Caco-2 (cell line): ENCODE measurements around the gene PCDHGB2. TPM values are rescaled to one million over a fixed set of nuclear protein-coding genes. Genes with fewer than 3 reads are reported as not detected.
"Not testable (repeated sequence)": the region's sequence is repeated elsewhere in the genome, so short reads cannot be mapped to it uniquely, and the experiment has no call there.

Experiments
- Bru-seq: library from RNA; stranded (reverse); fragments of 400-500 nt; gene quantifications from one replicate; lab custom pipeline; 2021; lab: Mats Ljungman, UMichigan
- BruChase-seq, 2 experiments: library from RNA; stranded (reverse); fragments of 400-500 nt; gene quantifications; one replicate each; lab custom pipeline; 2021; lab: Mats Ljungman, UMichigan
- BruUV-seq: library from RNA; stranded (reverse); fragments of 400-500 nt; replicated peaks from 2 replicates; lab custom pipeline; 2021; lab: Mats Ljungman, UMichigan
- CTCF ChIA-PET: fragments of 300-600 bp; sonication (Branson Sonifier 250); formaldehyde crosslinking; loops from one replicate; lab custom pipeline; 2022; ENCODE audit warnings: antibody characterized with exemption; lab: Charles Lee
- POLR2A ChIA-PET: fragments of 300-600 bp; sonication (Branson Sonifier 250); formaldehyde crosslinking; loops from one replicate; lab custom pipeline; 2022; ENCODE audit warnings: antibody characterized with exemption; lab: Charles Lee
- DNase-seq, 2 experiments: peaks; one replicate each; pipeline versions ENCODE4 v3.0.0 to v3.0.0-alpha.2; 2020 to 2022
- H3K27me3 ChIP-seq: replicated peaks from 2 replicates; pipeline ENCODE4 v1.6.0; 2011; ENCODE audit warnings: low read length; ENCODE audit not compliant: control insufficient read depth, insufficient read depth
- H3K36me3 ChIP-seq: 2 replicates; pipeline ENCODE4 v1.5.1; 2011; ENCODE audit warnings: low read length; ENCODE audit not compliant: control insufficient read depth, insufficient read depth
- H3K4me1 ChIP-seq: fragments of 250-450 bp; sonication (Bioruptor Pico); 2 replicates; pipeline ENCODE4 v1.5.1; 2020; ENCODE audit warnings: mild to moderate bottlenecking
- H3K4me3 ChIP-seq: 2 replicates; pipeline ENCODE4 v1.5.1; 2011; ENCODE audit warnings: low read depth, mild to moderate bottlenecking, control low read depth, low read length
- H3K9me3 ChIP-seq: fragments of 250-450 bp; sonication (Bioruptor Pico); 2 replicates; pipeline ENCODE4 v1.5.1; 2020; ENCODE audit warnings: mild to moderate bottlenecking, moderate library complexity
- H3K27ac Mint-ChIP-seq: one replicate; pipeline ENCODE4 v1.8.0; 2022; ENCODE audit warnings: mixed read lengths; ENCODE audit not compliant: unreplicated experiment
- H3K27me3 Mint-ChIP-seq: one replicate; pipeline ENCODE4 v1.8.0; 2022; ENCODE audit warnings: mixed read lengths; ENCODE audit not compliant: insufficient read depth, unreplicated experiment
- H3K36me3 Mint-ChIP-seq: one replicate; pipeline ENCODE4 v1.8.0; 2022; ENCODE audit warnings: mild to moderate bottlenecking, mixed read lengths; ENCODE audit not compliant: insufficient read depth, unreplicated experiment
- H3K4me1 Mint-ChIP-seq: one replicate; pipeline ENCODE4 v1.8.0; 2022; ENCODE audit warnings: low read depth, mixed read lengths; ENCODE audit not compliant: unreplicated experiment
- H3K4me3 Mint-ChIP-seq: one replicate; pipeline ENCODE4 v1.8.0; 2022; ENCODE audit warnings: mild to moderate bottlenecking, moderate library complexity, mixed read lengths; ENCODE audit not compliant: unreplicated experiment
- H3K9me3 Mint-ChIP-seq: one replicate; pipeline ENCODE4 v1.8.0; 2022; ENCODE audit warnings: mixed read lengths; ENCODE audit not compliant: unreplicated experiment
- CTCF ChIP-seq, 2 experiments: fragments of 200-600 bp in 1 of 2; IDR thresholded peaks; 1 replicate in 1 of 2; 2 replicates in 1 of 2; pipeline versions ENCODE4 v1.5.1 to v1.8.0; 2011 to 2022; ENCODE audit warnings: antibody characterized with exemption in 1 of 2, control low read depth in 1 of 2, inconsistent platforms in 1 of 2, low read depth in 1 of 2, low read length in 1 of 2, mild to moderate bottlenecking in 1 of 2, moderate library complexity in 1 of 2; ENCODE audit not compliant: insufficient read depth in 1 of 2, severe bottlenecking in 1 of 2, unreplicated experiment in 1 of 2
- intact Hi-C: fragments of 100-400 bp; cut with micrococcal nuclease; formaldehyde crosslinking; loops from one replicate; pipeline ENCODE4 v1.10.0; 2022; ENCODE audit not compliant: unreplicated experiment
- long read RNA-seq: library from polyadenylated mRNA; stranded (forward); transcript quantifications from one replicate; pipeline ENCODE4 v2.0.0, GENCODE V29; 2022
- total RNA-seq: library from RNA; stranded (reverse); gene quantifications from 2 replicates; pipeline ENCODE4 v1.2.3, GENCODE V29; 2022

Gene PCDHGB2
- 1.00 and 1.3 TPM in 2 replicates for total RNA-seq
- Bru-seq, nascent RNA = percentile 41 among the genes with signal in this experiment
- percentile 52 among the genes with signal in this experiment for BruChase-seq, experiment 1, labeled RNA remaining after a 2-hour chase
- percentile 61 among the genes with signal in this experiment for BruChase-seq, experiment 2, labeled RNA remaining after a 6-hour chase
- long read RNA-seq = 0 reads

GRCh38 chr5:141359790-141360426, at the start of gene PCDHGB2:
Gene PCDHGB2 (plus strand): TSS chr5:141359994. CDS start chr5:141360136, 142 bp downstream.
- POLR2A ChIA-PET = no interaction called here
- Histone ChIP-seq H3K4me3 (no peak within 1 kb of the TSS), H3K4me1 (no peaks in the 10 kb centered on the region), H3K36me3 (no peaks in the 10 kb centered on the region), H3K27me3 (no peaks in the 10 kb centered on the region), H3K9me3 (no peaks in the 10 kb centered on the region; the same call in 1 of the 2 replicates)
- peak in 1 of 2 experiments; percentile 15 for DNase-seq
- H3K27ac Mint-ChIP-seq = peak within 1 kb of the TSS; percentile 31
- TF ChIP-seq CTCF (IDR thresholded peaks at IDR 0.05; ENCODE audit: insufficient read depth in 1 of 2, low read depth in 1 of 2, low read length in 1 of 2, severe bottlenecking in 1 of 2, unreplicated experiment in 1 of 2) = peak; percentile 40 to 47
- intact Hi-C loops = loop anchor here (1.0 to 2.0 kb wide), 3 partner anchors 33 to 205 kb away; no protein-coding TSS in a partner anchor
- CTCF ChIA-PET = no interaction called here
- H3K4me1 Mint-ChIP-seq = no peaks in the 10 kb centered on the region
- H3K36me3 Mint-ChIP-seq = no peaks in the 10 kb centered on the region
- H3K9me3 Mint-ChIP-seq = peaks cover 21% of the 10 kb centered on the region
- peak within 1 kb of the TSS; percentile 36 for H3K4me3 Mint-ChIP-seq
- no peaks in the 10 kb centered on the region for H3K27me3 Mint-ChIP-seq
- TSS peak; percentile 44 for BruUV-seq

GRCh38 chr5:141313711-141314110, 46.1 kb upstream of the PCDHGB2 start:
- ChIA-PET CTCF (no interaction called here), POLR2A (no interaction called here)
- no peak overlapping the region for H3K27ac Mint-ChIP-seq
- no peaks in the 10 kb centered on the region for H3K4me1 ChIP-seq
- peaks cover 50% of the 10 kb centered on the region for H3K36me3 Mint-ChIP-seq
- no peaks in the 10 kb centered on the region for H3K4me1 Mint-ChIP-seq
- H3K4me3 Mint-ChIP-seq = no peak overlapping the region
- BruUV-seq = no TSS peak
- no peaks in the 10 kb centered on the region for H3K27me3 Mint-ChIP-seq
- no peak overlapping the region for H3K4me3 ChIP-seq
- intact Hi-C loops = no loop called here
- peaks cover 10% of the 10 kb centered on the region for H3K9me3 ChIP-seq
- H3K27me3 ChIP-seq = no peaks in the 10 kb centered on the region
- H3K9me3 Mint-ChIP-seq = peaks cover 33% of the 10 kb centered on the region
- no peak for DNase-seq
- TF ChIP-seq CTCF (IDR thresholded peaks at IDR 0.05; ENCODE audit: insufficient read depth in 1 of 2, low read depth in 1 of 2, low read length in 1 of 2, severe bottlenecking in 1 of 2, unreplicated experiment in 1 of 2) = no peak
- no peaks in the 10 kb centered on the region for H3K36me3 ChIP-seq

GRCh38 chr5:141316963-141317362, 42.8 kb upstream of the PCDHGB2 start:
- H3K4me1 Mint-ChIP-seq, POLR2A ChIA-PET, H3K27me3 Mint-ChIP-seq, H3K4me3 ChIP-seq, CTCF ChIA-PET, H3K4me1 ChIP-seq, BruUV-seq, H3K27me3 ChIP-seq, DNase-seq, H3K36me3 ChIP-seq, H3K27ac Mint-ChIP-seq, H3K4me3 Mint-ChIP-seq, intact Hi-C loops: not testable (repeated sequence)
- peaks cover 67% of the 10 kb centered on the region for H3K36me3 Mint-ChIP-seq
- H3K9me3 Mint-ChIP-seq = peaks cover 39% of the 10 kb centered on the region
- peaks cover 22% of the 10 kb centered on the region for H3K9me3 ChIP-seq
